SK-N-SH treated with all-trans-retinoic acid at 6 μM for 48 hours (cell line): Measurements from ENCODE around the gene SLC38A3.

Source experiments
- ATAC-seq: fragments of 200-7000 bp; cut with Tn5 transposase; 3 replicates; pipeline ENCODE4 v1.9.1; 2020; ENCODE audit warnings: mild to moderate bottlenecking, moderate library complexity
- ARNTL ChIP-seq: fragments of 450-650 bp; formaldehyde crosslinking; IDR thresholded peaks from 2 replicates; pipeline ENCODE4 v1.5.0; 2020; ENCODE audit warnings: low read depth, mild to moderate bottlenecking, moderate library complexity, borderline replicate concordance
- BACH2 ChIP-seq: fragments of 250-450 bp; sonication (Bioruptor Pico); IDR thresholded peaks from 2 replicates; pipeline ENCODE4 v1.9.0; 2021; ENCODE audit warnings: mild to moderate bottlenecking, borderline replicate concordance
- ESRRG ChIP-seq: fragments of 250-450 bp; sonication (Bioruptor Pico); IDR thresholded peaks from 2 replicates; pipeline ENCODE4 v1.6.1; 2021; ENCODE audit warnings: mild to moderate bottlenecking
- GLIS3 ChIP-seq: fragments of 250-450 bp; sonication (Bioruptor Pico); IDR thresholded peaks from 2 replicates; pipeline ENCODE4 v1.5.0; 2020; ENCODE audit warnings: mild to moderate bottlenecking, moderate library complexity
- OSR1 ChIP-seq: fragments of 250-450 bp; sonication (Bioruptor Pico); IDR thresholded peaks from 2 replicates; pipeline ENCODE4 v1.8.0; 2022; ENCODE audit warnings: moderate library complexity, mild to moderate bottlenecking, inconsistent platforms
- RARB ChIP-seq: fragments of 250-450 bp; sonication (Bioruptor Pico); IDR thresholded peaks from 2 replicates; pipeline ENCODE4 v1.8.0; 2021; ENCODE audit warnings: mild to moderate bottlenecking, moderate library complexity
- SNAI2 ChIP-seq: fragments of 250-450 bp; sonication (Bioruptor Pico); IDR thresholded peaks from 2 replicates; pipeline ENCODE4 v1.5.0; 2020; ENCODE audit warnings: mild to moderate bottlenecking, moderate library complexity
- TCF4 ChIP-seq: fragments of 250-450 bp; sonication (Bioruptor Pico); IDR thresholded peaks from 2 replicates; pipeline ENCODE4 v1.8.0; 2021; ENCODE audit warnings: mild to moderate bottlenecking, moderate library complexity, borderline replicate concordance
- TOX ChIP-seq: fragments of 250-450 bp; sonication (Bioruptor Pico); IDR thresholded peaks from 2 replicates; pipeline ENCODE4 v1.8.0; 2021; ENCODE audit warnings: mild to moderate bottlenecking, moderate library complexity, borderline replicate concordance
- ZC3H10 ChIP-seq: fragments of 250-450 bp; sonication (Bioruptor Pico); IDR thresholded peaks from 2 replicates; pipeline ENCODE4 v1.5.1; 2021; ENCODE audit warnings: mild to moderate bottlenecking, moderate library complexity
- ZFP3 ChIP-seq: fragments of 250-450 bp; sonication (Bioruptor Pico); IDR thresholded peaks from 2 replicates; pipeline ENCODE4 v1.5.0; 2020; ENCODE audit warnings: mild to moderate bottlenecking, moderate library complexity
- ZFP30 ChIP-seq: fragments of 450-650 bp; formaldehyde crosslinking; IDR thresholded peaks from 2 replicates; pipeline ENCODE4 v1.5.0; 2022; ENCODE audit warnings: mild to moderate bottlenecking, moderate library complexity
- ZNF565 ChIP-seq: fragments of 450-650 bp; formaldehyde crosslinking; conservative IDR thresholded peaks from 2 replicates; pipeline ENCODE4 v1.5.0; 2020; ENCODE audit warnings: low read depth, mild to moderate bottlenecking, moderate library complexity
- ZNF70 ChIP-seq: fragments of 450-650 bp; formaldehyde crosslinking; IDR thresholded peaks from 2 replicates; pipeline ENCODE4 v1.5.0; 2020; ENCODE audit warnings: mild to moderate bottlenecking, moderate library complexity
- ZNF8 ChIP-seq: fragments of 450-650 bp; formaldehyde crosslinking; IDR thresholded peaks from 2 replicates; pipeline ENCODE4 v1.5.0; 2020; ENCODE audit warnings: mild to moderate bottlenecking, moderate library complexity
- TF ChIP-seq, protein P1 (sequence below): fragments of 250-450 bp; sonication (Bioruptor Pico); IDR thresholded peaks from 2 replicates; pipeline ENCODE4 v1.5.1; 2021; ENCODE audit warnings: mild to moderate bottlenecking, moderate library complexity
- TF ChIP-seq, protein P2 (sequence below): fragments of 250-450 bp; sonication (Bioruptor Pico); IDR thresholded peaks from 2 replicates; pipeline ENCODE4 v1.5.0; 2020; ENCODE audit warnings: mild to moderate bottlenecking, moderate library complexity
- TF ChIP-seq, protein P3 (sequence below): fragments of 250-450 bp; sonication (Bioruptor Pico); IDR thresholded peaks from 2 replicates; pipeline ENCODE4 v1.5.1; 2020; ENCODE audit warnings: low read depth, mild to moderate bottlenecking, moderate library complexity
- TF ChIP-seq, protein P4 (sequence below): fragments of 250-450 bp; sonication (Bioruptor Pico); IDR thresholded peaks from 2 replicates; pipeline ENCODE4 v1.8.0; 2020; ENCODE audit warnings: mild to moderate bottlenecking, moderate library complexity, borderline replicate concordance
- TF ChIP-seq, protein P5 (sequence below): fragments of 250-450 bp; sonication (Bioruptor Pico); IDR thresholded peaks from 2 replicates; pipeline ENCODE4 v1.8.0; 2021; ENCODE audit warnings: low read depth, mild to moderate bottlenecking, moderate library complexity, borderline replicate concordance

Gene SLC38A3

DNA sequence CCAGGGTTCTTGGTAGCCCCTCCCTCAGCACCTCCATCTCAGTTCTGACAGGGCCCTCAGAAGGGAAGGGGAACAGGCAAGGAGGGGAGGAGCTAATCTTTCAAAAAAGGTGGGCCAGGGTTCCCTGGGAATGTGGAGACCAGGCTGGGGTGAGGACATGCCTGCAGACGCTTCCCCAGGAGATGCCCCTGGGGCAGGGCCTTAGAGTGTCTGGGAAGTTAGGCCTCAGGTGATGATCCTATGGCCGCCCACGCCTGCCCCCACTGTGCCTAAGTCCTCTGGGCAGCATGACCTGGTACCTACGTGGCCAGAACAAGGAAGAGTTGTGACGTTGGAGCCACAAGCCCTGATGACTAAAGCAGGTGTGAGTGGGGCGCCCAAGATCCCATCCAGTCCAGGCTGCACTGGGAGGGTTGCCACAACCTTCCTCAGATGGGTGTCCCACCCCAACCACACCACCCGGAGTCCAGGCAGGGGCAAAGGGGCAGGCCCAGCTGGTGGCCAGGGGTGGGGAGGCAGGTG lies 60.0 kb downstream of the SLC38A3 start:
- ATAC-seq = no peak
- TF ChIP-seq ZNF8 (no peak), ZNF70 (no peak), ZFP3 (0 out of 2 replicates have a peak, but pooled peaks have one; percentile 22)
- TF ChIP-seq, protein P1, sequence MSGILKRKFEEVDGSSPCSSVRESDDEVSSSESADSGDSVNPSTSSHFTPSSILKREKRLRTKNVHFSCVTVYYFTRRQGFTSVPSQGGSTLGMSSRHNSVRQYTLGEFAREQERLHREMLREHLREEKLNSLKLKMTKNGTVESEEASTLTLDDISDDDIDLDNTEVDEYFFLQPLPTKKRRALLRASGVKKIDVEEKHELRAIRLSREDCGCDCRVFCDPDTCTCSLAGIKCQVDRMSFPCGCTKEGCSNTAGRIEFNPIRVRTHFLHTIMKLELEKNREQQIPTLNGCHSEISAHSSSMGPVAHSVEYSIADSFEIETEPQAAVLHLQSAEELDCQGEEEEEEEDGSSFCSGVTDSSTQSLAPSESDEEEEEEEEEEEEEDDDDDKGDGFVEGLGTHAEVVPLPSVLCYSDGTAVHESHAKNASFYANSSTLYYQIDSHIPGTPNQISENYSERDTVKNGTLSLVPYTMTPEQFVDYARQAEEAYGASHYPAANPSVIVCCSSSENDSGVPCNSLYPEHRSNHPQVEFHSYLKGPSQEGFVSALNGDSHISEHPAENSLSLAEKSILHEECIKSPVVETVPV = no peak
- TF ChIP-seq, protein P2, sequence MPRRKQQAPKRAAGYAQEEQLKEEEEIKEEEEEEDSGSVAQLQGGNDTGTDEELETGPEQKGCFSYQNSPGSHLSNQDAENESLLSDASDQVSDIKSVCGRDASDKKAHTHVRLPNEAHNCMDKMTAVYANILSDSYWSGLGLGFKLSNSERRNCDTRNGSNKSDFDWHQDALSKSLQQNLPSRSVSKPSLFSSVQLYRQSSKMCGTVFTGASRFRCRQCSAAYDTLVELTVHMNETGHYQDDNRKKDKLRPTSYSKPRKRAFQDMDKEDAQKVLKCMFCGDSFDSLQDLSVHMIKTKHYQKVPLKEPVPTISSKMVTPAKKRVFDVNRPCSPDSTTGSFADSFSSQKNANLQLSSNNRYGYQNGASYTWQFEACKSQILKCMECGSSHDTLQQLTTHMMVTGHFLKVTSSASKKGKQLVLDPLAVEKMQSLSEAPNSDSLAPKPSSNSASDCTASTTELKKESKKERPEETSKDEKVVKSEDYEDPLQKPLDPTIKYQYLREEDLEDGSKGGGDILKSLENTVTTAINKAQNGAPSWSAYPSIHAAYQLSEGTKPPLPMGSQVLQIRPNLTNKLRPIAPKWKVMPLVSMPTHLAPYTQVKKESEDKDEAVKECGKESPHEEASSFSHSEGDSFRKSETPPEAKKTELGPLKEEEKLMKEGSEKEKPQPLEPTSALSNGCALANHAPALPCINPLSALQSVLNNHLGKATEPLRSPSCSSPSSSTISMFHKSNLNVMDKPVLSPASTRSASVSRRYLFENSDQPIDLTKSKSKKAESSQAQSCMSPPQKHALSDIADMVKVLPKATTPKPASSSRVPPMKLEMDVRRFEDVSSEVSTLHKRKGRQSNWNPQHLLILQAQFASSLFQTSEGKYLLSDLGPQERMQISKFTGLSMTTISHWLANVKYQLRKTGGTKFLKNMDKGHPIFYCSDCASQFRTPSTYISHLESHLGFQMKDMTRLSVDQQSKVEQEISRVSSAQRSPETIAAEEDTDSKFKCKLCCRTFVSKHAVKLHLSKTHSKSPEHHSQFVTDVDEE (CRISPR knock-in tag) = no peak

DNA sequence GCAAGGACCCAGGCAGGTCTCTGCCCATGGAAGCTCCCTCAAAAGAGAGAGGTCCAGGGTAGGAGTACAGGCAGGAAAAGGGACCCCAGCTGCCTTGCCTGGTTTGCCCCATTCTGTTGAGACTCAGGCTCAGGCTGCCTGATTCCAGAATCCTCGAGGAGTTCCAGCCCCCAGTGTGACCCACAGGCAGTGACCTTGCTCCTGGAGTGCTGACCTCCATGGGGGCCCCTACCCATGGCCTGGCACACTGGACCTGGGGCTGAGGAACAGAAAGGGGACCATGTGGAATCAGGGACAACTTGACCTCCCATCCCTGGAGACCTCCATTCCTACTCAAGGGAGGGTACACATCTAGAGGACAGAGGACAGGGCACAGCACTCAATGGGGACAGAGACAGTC lies 60.5 kb downstream of the SLC38A3 start:
- TF ChIP-seq ESRRG (CRISPR knock-in tag) (no peak), BACH2 (no peak), SNAI2 (CRISPR knock-in tag) (no peak), ZFP30 (no peak)
- TF ChIP-seq, protein P3, sequence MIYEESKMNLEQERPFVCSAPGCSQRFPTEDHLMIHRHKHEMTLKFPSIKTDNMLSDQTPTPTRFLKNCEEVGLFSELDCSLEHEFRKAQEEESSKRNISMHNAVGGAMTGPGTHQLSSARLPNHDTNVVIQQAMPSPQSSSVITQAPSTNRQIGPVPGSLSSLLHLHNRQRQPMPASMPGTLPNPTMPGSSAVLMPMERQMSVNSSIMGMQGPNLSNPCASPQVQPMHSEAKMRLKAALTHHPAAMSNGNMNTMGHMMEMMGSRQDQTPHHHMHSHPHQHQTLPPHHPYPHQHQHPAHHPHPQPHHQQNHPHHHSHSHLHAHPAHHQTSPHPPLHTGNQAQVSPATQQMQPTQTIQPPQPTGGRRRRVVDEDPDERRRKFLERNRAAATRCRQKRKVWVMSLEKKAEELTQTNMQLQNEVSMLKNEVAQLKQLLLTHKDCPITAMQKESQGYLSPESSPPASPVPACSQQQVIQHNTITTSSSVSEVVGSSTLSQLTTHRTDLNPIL (CRISPR knock-in tag) = no peak
- TF ChIP-seq, protein P4, sequence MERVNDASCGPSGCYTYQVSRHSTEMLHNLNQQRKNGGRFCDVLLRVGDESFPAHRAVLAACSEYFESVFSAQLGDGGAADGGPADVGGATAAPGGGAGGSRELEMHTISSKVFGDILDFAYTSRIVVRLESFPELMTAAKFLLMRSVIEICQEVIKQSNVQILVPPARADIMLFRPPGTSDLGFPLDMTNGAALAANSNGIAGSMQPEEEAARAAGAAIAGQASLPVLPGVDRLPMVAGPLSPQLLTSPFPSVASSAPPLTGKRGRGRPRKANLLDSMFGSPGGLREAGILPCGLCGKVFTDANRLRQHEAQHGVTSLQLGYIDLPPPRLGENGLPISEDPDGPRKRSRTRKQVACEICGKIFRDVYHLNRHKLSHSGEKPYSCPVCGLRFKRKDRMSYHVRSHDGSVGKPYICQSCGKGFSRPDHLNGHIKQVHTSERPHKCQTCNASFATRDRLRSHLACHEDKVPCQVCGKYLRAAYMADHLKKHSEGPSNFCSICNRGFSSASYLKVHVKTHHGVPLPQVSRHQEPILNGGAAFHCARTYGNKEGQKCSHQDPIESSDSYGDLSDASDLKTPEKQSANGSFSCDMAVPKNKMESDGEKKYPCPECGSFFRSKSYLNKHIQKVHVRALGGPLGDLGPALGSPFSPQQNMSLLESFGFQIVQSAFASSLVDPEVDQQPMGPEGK (CRISPR knock-in tag) = no peak

DNA sequence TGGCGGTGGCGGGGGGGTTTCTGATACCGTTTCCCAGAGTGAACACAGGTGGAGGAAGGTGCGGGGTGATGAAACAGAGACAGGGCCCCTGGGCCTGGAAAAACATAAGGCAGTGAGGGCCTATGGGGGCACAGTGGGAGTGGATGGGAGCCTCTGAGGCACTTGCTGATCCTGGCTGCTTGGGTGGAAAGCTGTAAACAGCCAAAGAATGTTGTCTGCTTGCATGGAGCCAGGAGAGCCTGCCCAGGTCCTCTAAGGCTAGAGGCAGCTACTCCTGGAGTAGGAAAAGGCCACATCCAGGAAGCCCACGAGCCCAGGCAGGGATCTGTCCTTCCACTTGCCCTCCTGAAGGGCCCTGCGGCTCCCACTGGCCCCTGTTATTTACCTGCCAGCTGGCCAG lies 60.9 kb downstream of the SLC38A3 start:
- TF ChIP-seq, protein P4 (CRISPR knock-in tag) = no peak
- TF ChIP-seq TOX (CRISPR knock-in tag) = no peak
- no peak for TF ChIP-seq ZFP30
- no peak for TF ChIP-seq ZNF565 (CRISPR knock-in tag)
- no peak for TF ChIP-seq SNAI2 (CRISPR knock-in tag)
- TF ChIP-seq TCF4 (CRISPR knock-in tag) = no peak
- no peak for TF ChIP-seq RARB (CRISPR knock-in tag)
- TF ChIP-seq GLIS3 (CRISPR knock-in tag) = no peak
- TF ChIP-seq ARNTL (CRISPR knock-in tag) = no peak
- TF ChIP-seq ZNF70 = no peak
- TF ChIP-seq OSR1 = no peak
- TF ChIP-seq, protein P5, sequence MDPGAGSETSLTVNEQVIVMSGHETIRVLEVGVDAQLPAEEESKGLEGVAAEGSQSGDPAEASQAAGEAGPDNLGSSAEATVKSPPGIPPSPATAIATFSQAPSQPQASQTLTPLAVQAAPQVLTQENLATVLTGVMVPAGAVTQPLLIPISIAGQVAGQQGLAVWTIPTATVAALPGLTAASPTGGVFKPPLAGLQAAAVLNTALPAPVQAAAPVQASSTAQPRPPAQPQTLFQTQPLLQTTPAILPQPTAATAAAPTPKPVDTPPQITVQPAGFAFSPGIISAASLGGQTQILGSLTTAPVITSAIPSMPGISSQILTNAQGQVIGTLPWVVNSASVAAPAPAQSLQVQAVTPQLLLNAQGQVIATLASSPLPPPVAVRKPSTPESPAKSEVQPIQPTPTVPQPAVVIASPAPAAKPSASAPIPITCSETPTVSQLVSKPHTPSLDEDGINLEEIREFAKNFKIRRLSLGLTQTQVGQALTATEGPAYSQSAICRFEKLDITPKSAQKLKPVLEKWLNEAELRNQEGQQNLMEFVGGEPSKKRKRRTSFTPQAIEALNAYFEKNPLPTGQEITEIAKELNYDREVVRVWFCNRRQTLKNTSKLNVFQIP (CRISPR knock-in tag) = no peak
- TF ChIP-seq ZC3H10 (CRISPR knock-in tag) = no peak
- TF ChIP-seq, protein P2 (CRISPR knock-in tag) = no peak
- no peak for ATAC-seq

More for the DNA sequence above, 60.5 kb downstream of the SLC38A3 start:
- no peak for ATAC-seq
